Gastroesophageal sphincter (tissue), 3 donors: ENCODE results near the gene PRKAR2B.

Experiments
- EP300 ChIP-seq: sonication (generic); formaldehyde crosslinking; IDR thresholded peaks from one replicate; pipeline ENCODE4 v1.6.1; 2017; ENCODE audit warnings: antibody characterized with exemption, mild to moderate bottlenecking
- POLR2A ChIP-seq, 2 donors: fragments of 450-650 bp; IDR thresholded peaks; one replicate each; pipeline ENCODE4 v1.6.1; 2017; ENCODE audit warnings: antibody characterized with exemption in 2 of 2, mild to moderate bottlenecking in 2 of 2, moderate library complexity in 1 of 2
- TF ChIP-seq, protein P1 (sequence below), 4 experiments: fragments of 200-600 bp in 2 of 4; fragments of 450-650 bp in 2 of 4; sonication (generic) in 1 of 4; IDR thresholded peaks; one replicate each; pipeline ENCODE4 v1.5.1; 2017 to 2019; ENCODE audit warnings: antibody characterized with exemption in 4 of 4, mild to moderate bottlenecking in 2 of 4, moderate library complexity in 2 of 4

DNA sequence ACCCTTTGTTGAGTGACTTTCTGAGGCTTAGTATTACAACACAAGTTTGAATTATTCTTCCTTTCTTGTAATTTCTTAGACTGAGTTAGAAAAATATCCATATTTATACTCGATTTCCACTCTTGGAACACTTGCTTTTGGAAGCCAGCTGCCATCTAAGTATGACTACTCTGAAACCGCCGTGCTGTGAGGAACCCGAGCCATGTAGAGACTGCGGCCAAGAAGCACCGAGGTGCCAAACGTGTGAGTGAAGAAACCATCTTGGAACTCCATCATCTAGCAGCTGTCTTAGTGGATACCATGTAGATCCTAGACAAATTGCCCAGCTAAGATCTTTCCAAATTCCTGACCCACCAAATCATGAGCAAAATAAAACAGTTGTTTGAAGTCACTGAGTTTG lies 49.7 kb upstream of the PRKAR2B start:
- TF ChIP-seq, protein P1, sequence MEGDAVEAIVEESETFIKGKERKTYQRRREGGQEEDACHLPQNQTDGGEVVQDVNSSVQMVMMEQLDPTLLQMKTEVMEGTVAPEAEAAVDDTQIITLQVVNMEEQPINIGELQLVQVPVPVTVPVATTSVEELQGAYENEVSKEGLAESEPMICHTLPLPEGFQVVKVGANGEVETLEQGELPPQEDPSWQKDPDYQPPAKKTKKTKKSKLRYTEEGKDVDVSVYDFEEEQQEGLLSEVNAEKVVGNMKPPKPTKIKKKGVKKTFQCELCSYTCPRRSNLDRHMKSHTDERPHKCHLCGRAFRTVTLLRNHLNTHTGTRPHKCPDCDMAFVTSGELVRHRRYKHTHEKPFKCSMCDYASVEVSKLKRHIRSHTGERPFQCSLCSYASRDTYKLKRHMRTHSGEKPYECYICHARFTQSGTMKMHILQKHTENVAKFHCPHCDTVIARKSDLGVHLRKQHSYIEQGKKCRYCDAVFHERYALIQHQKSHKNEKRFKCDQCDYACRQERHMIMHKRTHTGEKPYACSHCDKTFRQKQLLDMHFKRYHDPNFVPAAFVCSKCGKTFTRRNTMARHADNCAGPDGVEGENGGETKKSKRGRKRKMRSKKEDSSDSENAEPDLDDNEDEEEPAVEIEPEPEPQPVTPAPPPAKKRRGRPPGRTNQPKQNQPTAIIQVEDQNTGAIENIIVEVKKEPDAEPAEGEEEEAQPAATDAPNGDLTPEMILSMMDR (IDR thresholded peaks at IDR 0.05): no peak
- no peak for TF ChIP-seq EP300
- no peak for TF ChIP-seq POLR2A (IDR thresholded peaks at IDR 0.05)
